NB4 (cell line): ENCODE results near the gene ZNF564.
A peak's percentile ranks its signal among the peaks of the same experiment; 100 is the strongest.
"Not testable (repeated sequence)": the region's sequence is repeated elsewhere in the genome, so short reads cannot be mapped to it uniquely, and the experiment has no call there.

Experiments used
- DNase-seq: peaks from one replicate; pipeline ENCODE4 v3.0.0; 2010; ENCODE audit warnings: low read depth
- H3K4me3 ChIP-seq: one replicate; pipeline ENCODE4 v1.5.1; 2011; ENCODE audit warnings: mild to moderate bottlenecking, low read depth, low read length, moderate library complexity
- MYC ChIP-seq: IDR thresholded peaks from 2 replicates; pipeline ENCODE4 v1.6.1; 2011; ENCODE audit warnings: low read depth, low read length
- POLR2A ChIP-seq: IDR thresholded peaks from 2 replicates; pipeline ENCODE4 v1.6.1; 2011; ENCODE audit warnings: mild to moderate bottlenecking; ENCODE audit not compliant: insufficient read length; ENCODE audit errors: extremely low read depth
- TF ChIP-seq, protein P1 (sequence below): IDR thresholded peaks from 2 replicates; pipeline ENCODE4 v1.6.1; 2011; ENCODE audit warnings: low read depth, low read length
- TF ChIP-seq, protein P2 (sequence below): IDR thresholded peaks from one replicate; pipeline ENCODE4 v1.5.1; 2012; ENCODE audit warnings: low read depth, low read length

Gene ZNF564

DNA sequence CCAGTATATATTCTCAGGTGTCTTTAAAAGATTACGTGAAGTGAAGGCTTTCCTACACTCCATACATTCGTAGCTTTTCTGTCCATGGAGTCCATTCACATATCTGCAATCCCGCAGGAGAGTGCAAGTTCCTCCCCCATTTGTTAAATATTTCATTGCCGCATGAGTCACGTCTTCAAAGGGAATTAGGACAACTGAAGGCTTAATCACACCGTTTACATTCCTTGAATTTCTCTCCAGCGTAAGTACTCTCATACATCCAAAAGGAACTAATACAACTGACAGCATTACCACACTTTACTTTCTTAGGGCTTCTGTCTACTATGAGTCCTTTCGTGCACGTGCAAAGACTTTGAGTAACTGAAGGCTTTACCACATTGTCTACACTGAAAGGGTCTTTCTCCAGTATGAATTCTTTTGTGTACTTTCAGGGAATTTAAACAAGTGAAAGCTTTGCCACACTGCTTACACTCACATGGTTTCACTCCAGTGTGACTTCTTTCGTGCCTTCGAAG, 29.0 kb upstream of the ZNF564 start:
- no peak for DNase-seq
- TF ChIP-seq MYC (no peak), POLR2A (no peak)
- TF ChIP-seq, protein P1, sequence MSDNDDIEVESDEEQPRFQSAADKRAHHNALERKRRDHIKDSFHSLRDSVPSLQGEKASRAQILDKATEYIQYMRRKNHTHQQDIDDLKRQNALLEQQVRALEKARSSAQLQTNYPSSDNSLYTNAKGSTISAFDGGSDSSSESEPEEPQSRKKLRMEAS, result no peak
- TF ChIP-seq, protein P2, sequence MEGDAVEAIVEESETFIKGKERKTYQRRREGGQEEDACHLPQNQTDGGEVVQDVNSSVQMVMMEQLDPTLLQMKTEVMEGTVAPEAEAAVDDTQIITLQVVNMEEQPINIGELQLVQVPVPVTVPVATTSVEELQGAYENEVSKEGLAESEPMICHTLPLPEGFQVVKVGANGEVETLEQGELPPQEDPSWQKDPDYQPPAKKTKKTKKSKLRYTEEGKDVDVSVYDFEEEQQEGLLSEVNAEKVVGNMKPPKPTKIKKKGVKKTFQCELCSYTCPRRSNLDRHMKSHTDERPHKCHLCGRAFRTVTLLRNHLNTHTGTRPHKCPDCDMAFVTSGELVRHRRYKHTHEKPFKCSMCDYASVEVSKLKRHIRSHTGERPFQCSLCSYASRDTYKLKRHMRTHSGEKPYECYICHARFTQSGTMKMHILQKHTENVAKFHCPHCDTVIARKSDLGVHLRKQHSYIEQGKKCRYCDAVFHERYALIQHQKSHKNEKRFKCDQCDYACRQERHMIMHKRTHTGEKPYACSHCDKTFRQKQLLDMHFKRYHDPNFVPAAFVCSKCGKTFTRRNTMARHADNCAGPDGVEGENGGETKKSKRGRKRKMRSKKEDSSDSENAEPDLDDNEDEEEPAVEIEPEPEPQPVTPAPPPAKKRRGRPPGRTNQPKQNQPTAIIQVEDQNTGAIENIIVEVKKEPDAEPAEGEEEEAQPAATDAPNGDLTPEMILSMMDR, result no peak
- no peak overlapping the region for H3K4me3 ChIP-seq

DNA sequence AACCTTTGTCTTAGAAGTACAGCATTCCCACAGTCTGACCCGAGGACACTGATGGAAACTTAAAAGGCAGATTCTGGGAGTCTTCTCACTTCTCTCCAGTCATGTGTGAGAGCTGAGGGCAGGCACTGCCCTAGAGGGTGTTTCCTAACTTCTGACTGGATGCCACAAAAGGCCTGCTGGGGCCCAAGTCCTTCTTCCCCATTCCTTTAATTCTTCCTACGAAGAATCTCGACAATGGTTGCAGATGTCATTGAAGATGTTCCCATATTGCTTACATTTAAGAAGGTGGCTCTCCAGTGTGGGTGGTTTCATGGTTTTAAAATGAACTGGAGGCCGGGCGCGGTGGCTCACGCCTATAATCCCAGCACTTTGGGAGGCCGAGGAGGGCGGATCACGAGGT, 27.4 kb upstream of the ZNF564 start:
- H3K4me3 ChIP-seq, result no peak overlapping the region

DNA sequence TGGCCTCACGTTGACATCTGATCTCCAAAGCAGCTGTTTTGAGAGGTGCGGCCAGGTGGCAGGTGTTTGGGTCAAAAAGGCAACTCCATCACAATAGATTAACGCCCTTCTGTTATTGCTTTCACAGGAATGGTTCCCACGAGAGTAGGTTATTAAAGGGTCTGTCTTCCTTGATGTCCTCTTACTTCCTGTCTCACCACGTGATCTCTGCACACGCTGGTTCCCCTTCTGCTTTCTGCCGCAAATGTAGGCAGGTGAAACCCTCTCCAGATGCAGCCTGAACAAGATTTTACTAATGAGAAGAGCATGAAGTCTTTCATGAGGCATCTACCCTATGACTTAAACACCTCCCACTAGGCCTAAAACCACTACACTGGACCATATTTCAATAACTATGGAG, 22.8 kb upstream of the ZNF564 start:
- TF ChIP-seq, protein P2, result no peak
- TF ChIP-seq, protein P1, result peak; percentile 61; the same call in 1 of the 2 replicates
- TF ChIP-seq POLR2A, result no peak
- DNase-seq, result peak; percentile 17
- H3K4me3 ChIP-seq, result no peak overlapping the region

More for the DNA sequence above, 27.4 kb upstream of the ZNF564 start:
- DNase-seq, result no peak
- TF ChIP-seq POLR2A, result no peak
- TF ChIP-seq MYC, result no peak
- TF ChIP-seq, protein P2, result no peak
- TF ChIP-seq, protein P1, result no peak

DNA sequence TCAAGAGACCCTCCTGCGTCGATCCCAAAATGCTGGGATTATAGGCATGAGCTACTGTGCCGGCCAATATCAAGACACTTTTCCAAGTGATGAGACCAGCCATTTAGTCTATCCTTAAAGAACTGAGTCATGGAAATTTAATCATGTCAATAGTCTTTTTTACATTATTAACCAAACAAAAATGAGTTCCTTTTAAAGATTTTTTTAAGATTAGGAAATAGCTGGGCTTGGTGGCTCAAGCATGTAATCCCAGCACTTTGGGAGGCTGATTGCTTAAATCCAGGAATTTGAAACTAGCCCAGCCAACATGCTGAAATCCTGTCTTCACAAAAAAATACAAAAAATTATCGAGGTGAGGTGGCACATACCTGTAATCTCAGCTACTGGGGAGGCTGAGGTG, 16.7 kb upstream of the ZNF564 start:
- DNase-seq, result no peak
- TF ChIP-seq, protein P1, result no peak
- no peak for TF ChIP-seq MYC
- no peak for TF ChIP-seq POLR2A
- TF ChIP-seq, protein P2, result no peak
- no peak overlapping the region for H3K4me3 ChIP-seq

DNA sequence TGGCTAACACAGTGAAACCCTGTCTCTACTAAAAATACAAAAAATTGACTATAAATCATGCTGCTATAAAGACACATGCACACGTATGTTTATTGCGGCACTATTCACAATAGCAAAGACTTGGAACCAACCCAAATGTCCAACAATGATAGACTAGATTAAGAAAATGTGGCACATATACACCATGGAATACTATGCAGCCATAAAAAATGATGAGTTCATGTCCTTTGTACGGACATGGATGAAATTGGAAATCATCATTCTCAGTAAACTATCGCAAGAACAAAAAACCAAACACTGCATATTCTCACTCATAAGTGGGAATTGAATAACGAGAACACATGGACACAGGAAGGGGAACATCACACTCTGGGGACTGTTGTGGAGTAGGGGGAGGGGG, 15.1 kb upstream of the ZNF564 start:
- not testable (repeated sequence) for H3K4me3 ChIP-seq, DNase-seq

DNA sequence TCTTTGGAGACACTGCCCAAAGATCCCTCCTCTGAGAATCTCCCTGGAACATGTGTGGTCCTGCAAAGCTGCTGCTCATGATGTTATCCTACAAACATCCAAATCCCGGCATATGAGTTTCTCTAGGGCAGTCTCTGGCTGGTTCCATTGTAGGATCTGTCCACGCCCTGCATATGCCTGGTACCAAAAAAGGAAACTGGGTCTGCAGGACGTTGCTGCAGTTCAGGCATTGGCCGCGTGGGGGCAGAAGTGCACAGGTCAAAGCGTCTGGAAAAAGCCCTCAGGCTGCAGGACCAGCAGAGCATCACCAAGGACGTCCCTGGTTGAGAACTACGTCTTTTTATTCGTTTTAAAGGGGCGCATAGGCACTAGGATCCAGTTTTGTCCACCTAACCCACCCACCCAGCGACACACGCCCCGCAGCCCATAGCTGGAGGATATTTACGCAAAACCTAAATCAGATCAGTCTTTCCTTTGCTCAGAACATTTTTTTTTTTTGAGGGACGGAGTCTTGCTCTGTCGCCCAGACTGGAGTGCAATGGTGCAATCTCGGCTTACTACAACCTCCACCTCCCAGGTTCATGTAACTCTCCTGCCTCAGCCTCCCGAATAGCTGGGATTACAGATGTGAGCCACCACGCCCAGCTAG, 12.9 kb upstream of the ZNF564 start:
- peak; percentile 85 for DNase-seq
- TF ChIP-seq, protein P1, result 0 out of 2 replicates have a peak, but pooled peaks have one; percentile 31
- TF ChIP-seq, protein P2, result peak; percentile 96
- TF ChIP-seq MYC, result no peak
- no peak overlapping the region for H3K4me3 ChIP-seq
